Tracheal epithelial cell (primary cell): ENCODE measurements around the gene LUC7L. TPM values are rescaled to one million over a fixed set of nuclear protein-coding genes. Genes with fewer than 3 reads are reported as not detected.

Experiments used
- total RNA-seq: library from RNA; depleted of rRNA; stranded (reverse); fragments of >200 nt; gene quantifications from 2 replicates; pipeline ENCODE4 v1.2.1, GENCODE V29; 2014

Gene LUC7L
- 25.4 and 28.4 TPM in 2 replicates for total RNA-seq

GRCh38 chr16:228852-229730 lies at the start of gene LUC7L:
Gene LUC7L, minus strand, starts transcription at chr16:229449. Its CDS starts 110 bp downstream, at chr16:229339.

GRCh38 chr16:275786-276232 lies 46.6 kb upstream of the LUC7L start, which contains the start of gene RGS11:
Gene RGS11, minus strand, starts transcription at chr16:275944. Its CDS starts 33 bp downstream, at chr16:275911.

GRCh38 chr16:234468-235305 lies 5.4 kb upstream of the LUC7L start, which contains the start of gene FAM234A:
Gene FAM234A, plus strand, starts transcription at chr16:234821. Its CDS starts 19,593 bp downstream, at chr16:254414.

GRCh38 chr16:180101-180675 lies 49.1 kb downstream of the LUC7L start, which contains the start of gene HBQ1:
Gene HBQ1, plus strand, starts transcription at chr16:180459. Its CDS starts 28 bp downstream, at chr16:180487.

GRCh38 chr16:176477-177382 lies 52.5 kb downstream of the LUC7L start, which contains the start of gene HBA1:
Gene HBA1, plus strand, starts transcription at chr16:176680. Its CDS starts 37 bp downstream, at chr16:176717.

GRCh38 chr16:172374-172941 lies 56.8 kb downstream of the LUC7L start, which contains the start of gene HBA2:
Gene HBA2, plus strand, starts transcription at chr16:172876. Its CDS starts 37 bp downstream, at chr16:172913.

GRCh38 chr16:165539-166374 lies 63.5 kb downstream of the LUC7L start, which contains the start of gene HBM:
Gene HBM, plus strand, starts transcription at chr16:165978. Its CDS starts 20 bp downstream, at chr16:165998.

GRCh38 chr16:152141-153128 lies 76.8 kb downstream of the LUC7L start, which contains the start of gene HBZ:
Gene HBZ, plus strand, starts transcription at chr16:152644. Its CDS starts 266 bp downstream, at chr16:152910.

Other genes with a start within 250 kb of the LUC7L start
- gene POLR3K, start 175.8 kb downstream of the LUC7L start, total RNA-seq = 3.0 and 3.6 TPM in 2 replicates
- 10.9 and 12.0 TPM in 2 replicates for gene SNRNP25, start 175.6 kb downstream of the LUC7L start, total RNA-seq
- gene RHBDF1, start 156.8 kb downstream of the LUC7L start, total RNA-seq = 12.4 and 24.8 TPM in 2 replicates
- gene MPG, start 151.2 kb downstream of the LUC7L start, total RNA-seq = 188 and 200 TPM in 2 replicates
- 5.8 and 7.7 TPM in 2 replicates for gene NPRL3, start 90.8 kb downstream of the LUC7L start, total RNA-seq
- not detected in 2 replicates for gene HBZ, start 76.8 kb downstream of the LUC7L start, total RNA-seq
- gene HBM, start 63.5 kb downstream of the LUC7L start, total RNA-seq = not detected in 2 replicates
- gene HBA2, start 56.6 kb downstream of the LUC7L start, total RNA-seq = not detected in 2 replicates
- gene HBA1, start 52.8 kb downstream of the LUC7L start, total RNA-seq = not detected in 2 replicates
- gene HBQ1, start 49.0 kb downstream of the LUC7L start, total RNA-seq = 0.48 TPM in 1 of 2 replicates, not detected in the other
- gene FAM234A, start 5.4 kb upstream of the LUC7L start, total RNA-seq = 42.7 and 56.9 TPM in 2 replicates
- not detected in 2 replicates for gene RGS11, start 46.5 kb upstream of the LUC7L start, total RNA-seq
- gene ARHGDIG, start 51.1 kb upstream of the LUC7L start, total RNA-seq = 0.24 TPM in 1 of 2 replicates, not detected in the other
- 0.24 TPM in 1 of 2 replicates, not detected in the other for gene PDIA2, start 53.7 kb upstream of the LUC7L start, total RNA-seq
- 55.6 and 67.0 TPM in 2 replicates for gene AXIN1, start 123.3 kb upstream of the LUC7L start, total RNA-seq
- 96.9 and 101 TPM in 2 replicates for gene MRPL28, start 141.1 kb upstream of the LUC7L start, total RNA-seq
- 53.5 and 73.5 TPM in 2 replicates for gene PGAP6, start 152.5 kb upstream of the LUC7L start, total RNA-seq
- 50.5 and 74.5 TPM in 2 replicates for gene NME4, start 167.8 kb upstream of the LUC7L start, total RNA-seq
- gene DECR2, start 172.4 kb upstream of the LUC7L start, total RNA-seq = 5.3 and 11.1 TPM in 2 replicates
- 9.2 and 15.2 TPM in 2 replicates for gene RAB11FIP3, start 196.2 kb upstream of the LUC7L start, total RNA-seq